GM18873 (cell line): ENCODE measurements around the gene SERPINB8.
"Not testable (repeated sequence)": the region's sequence is repeated elsewhere in the genome, so short reads cannot be mapped to it uniquely, and the experiment has no call there.

Source experiments
- ATAC-seq: cut with Tn5 transposase; IDR thresholded peaks from one replicate; pipeline ENCODE4 v1.9.1; 2021; ENCODE audit warnings: mild to moderate bottlenecking, moderate library complexity, moderate number of reproducible peaks; ENCODE audit not compliant: unreplicated experiment, low FRiP score

The SERPINB8 gene, protein sequence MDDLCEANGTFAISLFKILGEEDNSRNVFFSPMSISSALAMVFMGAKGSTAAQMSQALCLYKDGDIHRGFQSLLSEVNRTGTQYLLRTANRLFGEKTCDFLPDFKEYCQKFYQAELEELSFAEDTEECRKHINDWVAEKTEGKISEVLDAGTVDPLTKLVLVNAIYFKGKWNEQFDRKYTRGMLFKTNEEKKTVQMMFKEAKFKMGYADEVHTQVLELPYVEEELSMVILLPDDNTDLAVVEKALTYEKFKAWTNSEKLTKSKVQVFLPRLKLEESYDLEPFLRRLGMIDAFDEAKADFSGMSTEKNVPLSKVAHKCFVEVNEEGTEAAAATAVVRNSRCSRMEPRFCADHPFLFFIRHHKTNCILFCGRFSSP

DNA sequence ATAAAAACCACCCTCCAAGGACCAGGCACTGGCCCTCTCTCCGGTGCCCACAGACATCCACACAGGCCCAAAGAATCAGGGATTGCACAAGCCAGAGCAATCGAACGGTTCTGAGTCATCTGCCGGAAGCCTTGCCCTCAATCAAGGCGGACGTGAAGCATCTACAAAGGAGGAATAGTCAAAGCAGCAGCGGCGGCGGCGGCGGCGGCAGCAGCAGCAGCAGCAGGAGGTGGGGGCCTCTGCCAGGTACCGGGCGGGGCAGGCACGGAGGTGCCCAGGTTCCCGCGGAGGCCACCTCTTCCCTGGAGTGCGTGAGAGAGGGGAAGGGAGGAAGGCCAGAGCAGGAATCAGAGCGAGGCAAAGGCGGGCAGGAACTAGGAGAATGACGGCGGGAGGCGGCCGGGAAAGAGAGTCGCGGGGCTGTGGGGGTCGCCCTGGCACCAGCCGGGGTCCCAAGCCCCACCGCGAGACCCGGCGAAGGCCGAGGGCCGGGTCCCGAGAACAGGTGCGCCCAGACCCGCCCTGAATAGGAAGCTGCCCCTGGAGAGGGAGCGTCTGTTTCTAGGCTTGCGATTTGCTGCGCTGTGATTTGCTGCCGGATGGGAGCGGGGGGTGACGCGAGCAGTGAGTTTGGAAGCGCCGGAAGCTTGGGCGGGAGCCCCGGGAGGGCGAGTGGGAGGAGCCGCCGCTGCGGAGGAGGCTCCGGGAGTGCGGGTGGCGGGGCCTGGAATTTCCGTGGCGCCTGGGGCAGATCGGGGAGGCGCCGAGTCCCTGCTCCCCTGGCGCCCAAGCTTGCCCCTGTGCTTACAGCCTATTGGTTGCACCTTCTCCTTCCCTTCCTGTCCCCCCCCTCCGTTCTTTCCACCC, at the start of gene SERPINB8:
Gene SERPINB8, plus strand, starts transcription at position 140 of the 867 bp plus-strand sequence. CDS start 8,228 bp downstream, outside the sequence.
- peak; percentile 90 for ATAC-seq

DNA sequence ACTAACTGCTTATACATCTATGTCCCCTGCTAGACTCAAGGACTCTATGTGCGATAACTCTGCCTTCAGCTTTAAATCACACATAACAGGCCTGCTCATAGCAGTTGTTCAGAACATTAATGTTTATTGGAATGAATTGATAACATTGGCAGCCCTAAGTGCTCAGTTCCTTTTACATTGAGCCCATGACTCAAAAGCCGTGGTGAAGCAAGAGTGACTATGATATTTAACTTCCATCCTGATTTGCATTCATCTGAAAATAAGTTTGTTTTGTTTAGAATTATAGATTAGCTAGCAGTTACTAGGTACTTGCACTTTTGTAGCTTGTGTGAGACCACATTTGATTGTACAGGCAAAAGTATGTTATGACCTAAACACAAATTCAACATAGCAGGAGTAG, 47.8 kb upstream of the SERPINB8 start:
- ATAC-seq = no peak

DNA sequence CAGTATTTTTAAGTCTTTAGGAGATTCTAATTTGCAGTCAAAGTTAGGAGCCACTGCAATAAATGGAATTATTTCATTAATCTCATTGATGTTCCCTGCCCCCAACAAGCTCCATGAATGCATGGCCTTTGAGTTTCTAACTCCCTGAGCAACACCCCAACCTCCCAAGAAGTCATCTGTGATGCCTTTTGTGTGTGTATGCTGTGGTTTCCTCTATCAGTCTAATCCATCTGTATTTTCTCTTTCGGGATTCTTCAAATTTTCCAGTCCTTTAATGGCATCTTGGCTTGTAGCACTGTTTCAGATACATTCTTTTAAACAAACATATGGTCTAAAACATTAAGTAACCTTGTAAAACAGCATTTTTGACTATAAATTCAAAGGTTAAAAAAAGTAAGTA, 45.3 kb upstream of the SERPINB8 start:
- no peak for ATAC-seq

GRCh38 chr18:63928331-63928730, 41.5 kb upstream of the SERPINB8 start:
- no peak for ATAC-seq

- ATAC-seq = not testable (repeated sequence)
These were observed 40.5 kb upstream of the SERPINB8 start for GRCh38 chr18:63929369-63929768.

- ATAC-seq = no peak
These were observed 39.0 kb upstream of the SERPINB8 start for GRCh38 chr18:63930773-63931354.

DNA sequence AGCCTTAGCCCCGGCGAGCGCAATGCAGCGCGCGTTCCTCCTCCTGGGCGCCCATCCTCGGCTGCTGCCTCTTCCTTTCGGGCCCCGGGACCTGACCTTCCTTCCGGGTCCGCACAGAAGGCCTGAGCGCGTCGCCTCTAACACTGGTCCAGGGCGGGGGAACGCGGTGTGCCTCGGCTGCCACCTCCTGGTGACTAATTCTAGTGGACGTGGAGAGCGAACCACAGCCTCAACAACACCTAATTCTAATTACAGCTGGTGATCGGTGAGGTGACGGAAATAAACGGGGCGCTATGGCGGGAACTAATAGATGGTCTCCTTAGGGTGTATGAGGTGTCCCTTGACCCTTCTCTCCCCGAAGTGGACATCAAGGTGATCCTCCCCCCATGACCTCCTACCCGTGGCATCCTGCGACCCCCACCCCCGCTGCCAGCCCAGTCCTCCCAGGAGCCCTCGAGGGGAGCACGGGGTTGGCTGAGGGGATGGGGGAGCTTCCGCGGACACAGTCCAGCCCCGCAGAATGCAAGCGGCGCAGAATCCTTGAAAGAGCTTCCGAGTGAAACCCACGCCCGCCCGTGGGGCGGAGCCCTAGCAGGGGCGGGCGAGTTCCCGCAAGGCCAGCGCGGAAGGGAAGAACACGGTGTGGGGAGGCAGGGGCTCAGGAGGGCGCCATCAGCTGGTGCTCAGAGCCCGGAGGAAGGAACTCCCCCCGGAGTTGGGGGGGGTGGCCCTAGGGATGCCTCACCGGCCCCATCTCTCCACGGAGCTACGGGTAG, 33.5 kb upstream of the SERPINB8 start:
- ATAC-seq = peak; percentile 97

GRCh38 chr18:63936932-63937393, 32.9 kb upstream of the SERPINB8 start:
- ATAC-seq = peak; percentile 28

DNA sequence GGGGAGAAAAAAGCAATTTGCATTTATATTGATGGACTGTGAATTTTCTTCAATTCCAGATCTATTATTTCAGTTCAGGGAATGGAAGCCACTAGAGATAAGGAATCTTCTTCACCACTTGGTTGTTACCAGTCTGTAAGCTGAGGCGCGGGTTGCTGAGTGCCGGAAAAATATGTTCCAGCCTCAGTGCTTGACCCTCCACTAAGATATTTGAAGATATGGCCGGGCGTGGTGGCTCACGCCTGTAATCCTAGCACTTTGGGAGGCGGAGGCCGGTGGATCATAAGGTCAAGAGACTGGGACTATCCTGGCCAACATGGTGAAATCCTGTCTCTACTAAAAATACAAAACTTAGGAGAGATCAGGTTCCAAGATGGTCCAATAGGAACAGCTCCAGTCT, 29.9 kb upstream of the SERPINB8 start:
- no peak for ATAC-seq

DNA sequence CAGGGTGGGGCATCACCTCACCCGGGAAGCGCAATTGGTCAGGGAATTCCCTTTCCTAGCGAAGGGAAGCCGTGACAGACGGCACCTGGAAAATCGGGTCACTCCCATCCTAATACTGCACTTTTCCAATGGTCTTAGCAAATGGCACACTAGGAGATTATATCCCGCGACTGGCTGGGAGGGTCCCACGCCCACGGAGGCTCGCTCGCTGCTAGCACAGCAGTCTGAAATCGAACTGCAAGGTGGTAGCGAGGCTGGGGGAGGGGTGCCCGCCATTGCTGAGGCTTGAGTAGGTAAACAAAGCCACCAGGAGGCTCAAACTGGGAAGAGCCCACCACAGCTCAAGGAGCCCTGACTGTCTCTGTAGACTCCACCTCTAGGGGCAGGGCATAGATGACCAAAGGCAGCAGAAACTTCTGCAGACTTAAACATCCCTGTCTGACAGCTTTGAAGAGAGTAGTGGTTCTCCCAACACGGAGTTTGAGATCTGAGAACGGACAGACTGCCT, 29.3 kb upstream of the SERPINB8 start:
- not testable (repeated sequence) for ATAC-seq

DNA sequence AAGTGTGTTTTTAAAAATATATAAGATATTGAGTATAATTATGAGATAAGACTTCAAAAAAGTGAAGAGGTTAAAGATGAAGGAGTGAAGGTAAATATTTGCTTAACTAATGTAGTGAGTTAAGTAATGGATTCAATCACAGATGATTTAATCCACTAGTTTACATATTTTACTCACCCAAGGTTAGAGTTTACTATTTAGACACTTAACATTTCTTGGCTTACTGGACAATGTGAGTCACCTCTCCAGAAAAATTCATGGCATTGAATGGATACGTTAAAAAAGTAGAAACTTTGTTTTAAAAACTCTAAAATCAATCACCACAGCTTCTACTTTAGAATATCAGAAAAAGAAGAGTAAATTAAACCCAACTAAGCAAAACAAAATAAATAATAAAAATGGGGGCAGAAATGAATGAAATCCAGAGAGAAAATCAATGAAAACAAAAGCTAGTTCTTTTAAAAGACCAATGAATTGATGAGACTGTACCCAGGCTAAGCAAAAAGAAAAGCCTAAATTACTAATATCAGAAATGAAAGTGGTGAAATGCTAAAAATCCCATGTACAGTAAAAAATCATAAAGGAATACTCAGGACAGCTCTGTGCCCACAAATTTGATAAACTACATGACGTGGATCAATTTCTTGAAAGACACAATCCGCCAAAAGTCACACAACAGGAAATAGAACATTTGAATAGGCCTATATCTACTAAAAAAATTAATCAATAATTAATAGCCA, 22.7 kb upstream of the SERPINB8 start:
- no peak for ATAC-seq

- ATAC-seq = peak; percentile 83
These were observed 20.7 kb upstream of the SERPINB8 start, which contains the start of gene HMSD for GRCh38 chr18:63949068-63949737. Gene HMSD, plus strand, starts transcription at chr18:63949301. Its CDS starts 4,155 bp downstream, at chr18:63953456.

DNA sequence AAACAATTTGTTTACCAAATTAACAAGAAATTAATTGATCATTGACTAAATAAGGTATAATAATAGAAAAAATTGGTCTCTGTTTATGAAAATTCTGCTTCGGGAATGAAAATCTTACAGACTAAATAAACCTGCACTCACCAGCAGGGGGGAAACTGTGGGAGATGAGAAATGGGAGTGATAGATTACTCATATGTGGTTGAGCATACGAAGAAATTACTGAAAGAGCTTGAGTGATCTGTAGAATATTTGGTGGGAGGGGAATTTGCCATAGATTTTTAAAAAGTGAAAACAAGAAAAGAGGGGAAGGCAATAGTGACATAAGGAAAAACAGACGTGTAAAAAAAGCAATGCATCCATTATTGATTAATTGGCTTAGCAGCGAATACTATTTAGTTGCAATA, 18.6 kb upstream of the SERPINB8 start:
- ATAC-seq = peak; percentile 46

DNA sequence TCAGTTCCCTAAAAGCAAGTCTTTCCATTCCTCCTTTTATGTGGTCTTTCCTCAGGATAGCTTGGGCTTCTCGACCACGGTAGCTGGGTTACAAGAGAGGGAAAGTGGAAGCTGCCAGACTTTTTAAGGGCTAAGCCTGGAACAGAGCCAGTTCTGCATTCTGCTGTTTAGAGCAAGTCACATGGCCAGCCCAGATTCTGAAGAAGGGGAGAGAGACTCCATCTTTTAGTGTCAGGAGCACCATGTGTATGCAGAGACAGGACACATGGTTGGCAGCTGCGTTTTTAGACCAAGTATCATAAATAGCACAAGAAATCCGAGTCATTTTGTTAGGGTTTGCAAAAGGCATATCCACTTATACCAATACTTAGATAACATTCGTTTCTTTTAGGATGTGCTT, 16.1 kb upstream of the SERPINB8 start:
- ATAC-seq = no peak

DNA sequence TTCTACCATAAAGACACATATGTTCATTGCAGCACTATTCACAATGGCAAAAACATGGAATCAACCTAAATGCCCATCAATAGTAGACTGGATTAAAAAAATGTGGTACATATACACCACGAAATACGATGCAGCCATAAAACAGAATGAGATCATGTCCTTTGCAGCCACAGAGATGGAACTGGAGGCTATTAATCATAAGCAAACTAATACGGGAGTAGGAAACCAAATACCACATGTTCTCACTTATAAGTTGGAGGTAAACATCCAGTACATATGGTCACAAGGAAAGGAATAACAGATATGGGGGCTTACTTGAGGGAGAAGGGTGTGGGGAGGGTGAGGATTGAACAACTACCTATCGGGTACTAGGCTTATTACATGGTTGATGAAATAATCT, 13.1 kb upstream of the SERPINB8 start:
- no peak for ATAC-seq

- ATAC-seq = no peak
These were observed 9.0 kb upstream of the SERPINB8 start for GRCh38 chr18:63960891-63961290.

DNA sequence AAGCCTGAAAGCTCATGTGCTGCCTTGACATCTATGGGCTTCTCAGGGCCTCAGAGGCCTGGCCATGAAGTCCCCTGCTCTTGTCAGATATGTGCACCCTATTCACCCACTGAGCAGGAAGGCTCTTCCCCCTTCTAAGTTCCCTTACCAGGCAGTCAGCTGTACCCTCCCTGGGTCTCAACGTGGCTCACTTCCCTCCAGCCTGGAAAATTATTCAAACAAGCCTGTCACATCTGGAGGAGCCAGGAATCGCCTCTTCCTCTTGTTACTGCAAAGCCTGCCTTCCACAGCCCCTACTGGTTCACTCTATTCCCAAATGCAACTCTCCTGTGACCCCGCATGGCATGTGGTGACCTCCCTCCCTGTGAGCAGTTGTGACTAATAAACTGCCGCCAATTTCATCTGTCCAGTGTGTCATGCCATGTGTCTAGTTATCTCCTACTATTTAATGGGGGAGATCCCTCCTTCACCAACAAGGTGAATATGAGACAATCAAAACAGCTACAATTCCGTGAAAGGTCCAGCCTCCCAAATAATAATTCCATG, 8.4 kb upstream of the SERPINB8 start:
- ATAC-seq = no peak

- no peak for ATAC-seq
These were observed 7.7 kb upstream of the SERPINB8 start for GRCh38 chr18:63962137-63962536.
